Thymus (tissue), 11 donors: Measurements from ENCODE around the gene KLF13. TPM values are rescaled to one million over a fixed set of nuclear protein-coding genes. Genes with fewer than 3 reads are reported as not detected.
A peak's percentile ranks its signal among the peaks of the same experiment; 100 is the strongest.

Experiments used
- DNase-seq, 9 donors: peaks; one replicate each; pipeline ENCODE4 v3.0.0-alpha.2; 2013; ENCODE audit warnings: low spot score in 9 of 9, low read depth in 6 of 9, missing footprints in 1 of 9
- H3K27ac ChIP-seq, 2 donors: one replicate each; pipeline ENCODE4 v1.5.1; 2013; ENCODE audit warnings: control low read depth in 1 of 2, low read depth in 1 of 2, low read length in 1 of 2, mild to moderate bottlenecking in 1 of 2, moderate library complexity in 1 of 2
- H3K27me3 ChIP-seq, 2 donors: one replicate each; pipeline ENCODE4 v1.5.1; 2013; ENCODE audit warnings: low read length in 1 of 2; ENCODE audit not compliant: control insufficient read depth in 2 of 2, insufficient read depth in 1 of 2
- H3K36me3 ChIP-seq, 2 donors: one replicate each; pipeline ENCODE4 v1.5.1; 2013; ENCODE audit warnings: low read length in 1 of 2, mild to moderate bottlenecking in 1 of 2, moderate library complexity in 1 of 2; ENCODE audit not compliant: control insufficient read depth in 2 of 2, insufficient read depth in 2 of 2
- H3K4me1 ChIP-seq, 2 donors: one replicate each; pipeline ENCODE4 v1.5.1; 2013; ENCODE audit warnings: low read length in 2 of 2; ENCODE audit not compliant: control insufficient read depth in 2 of 2, insufficient read depth in 2 of 2
- H3K4me3 ChIP-seq, 2 donors: one replicate each; pipeline ENCODE4 v1.5.1; 2013; ENCODE audit warnings: low read length in 2 of 2, control low read depth in 1 of 2, mild to moderate bottlenecking in 1 of 2
- H3K9me3 ChIP-seq, 2 donors: one replicate each; pipeline ENCODE4 v1.5.1; 2013; ENCODE audit warnings: low read length in 1 of 2, mild to moderate bottlenecking in 1 of 2; ENCODE audit not compliant: control insufficient read depth in 2 of 2, insufficient read depth in 1 of 2
- WGBS: extraction: QIAGEN DNeasy Blood & Tissue Kit; methylation state at CpG from one replicate; pipeline ENCODE4 v1.1.7; 2013; 5-methylcytosine and 5-hydroxymethylcytosine counted together
- polyA plus RNA-seq: library from polyadenylated mRNA; stranded (reverse); fragments of 200-250 nt; gene quantifications from one replicate; pipeline ENCODE4 v1.2.3, GENCODE V29; 2013
- total RNA-seq: library from RNA; stranded (reverse); fragments of 120-200 nt; gene quantifications from one replicate; pipeline ENCODE4 v1.2.4, GENCODE V29; 2013
- donor health status: healthy.

KLF13 gene
- total and polyA plus RNA-seq, 2 donors: 107 to 158 TPM

DNA sequence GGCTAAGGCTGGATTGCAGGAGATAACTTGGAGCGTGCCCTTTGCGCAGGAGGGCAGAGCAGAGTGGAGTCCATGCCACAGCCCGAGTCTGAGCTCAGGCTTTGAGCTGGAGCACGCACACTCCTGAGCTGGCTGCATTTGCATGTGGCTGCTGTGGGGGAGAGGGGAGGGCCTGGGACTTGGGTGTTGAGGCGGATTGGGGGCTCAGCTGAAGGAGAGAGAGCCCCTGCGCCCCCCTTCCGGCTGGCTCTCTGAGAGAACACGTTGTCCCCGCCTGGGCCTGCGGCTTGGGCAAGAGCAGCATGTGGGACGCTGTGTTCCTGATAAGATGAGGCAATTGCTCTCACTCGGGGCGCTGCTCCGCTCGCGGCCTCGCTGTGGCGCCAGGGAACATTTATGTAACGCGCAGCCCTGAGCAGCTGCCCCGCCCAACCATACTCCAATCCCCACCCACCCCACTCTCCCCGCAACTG is 39.1 kb downstream of the KLF13 start:
- Histone ChIP-seq H3K36me3 (peaks cover 15 to 30% of the 10 kb centered on the region in 2 donors), H3K27me3 (no peaks in the 10 kb centered on the region), H3K9me3 (peaks cover 0 to 2% of the 10 kb centered on the region in 2 donors), H3K4me1 (peaks cover 71 to 90% of the 10 kb centered on the region in 2 donors), H3K27ac (peak overlapping the region; percentile 83 to 99), H3K4me3 (peak overlapping the region; percentile 32 to 57)
- WGBS: 5% methylated on average over 22 of the region's 22 CpGs
- DNase-seq: peak in 7 of 9 donors; percentile 58 to 91 (median 79)

DNA sequence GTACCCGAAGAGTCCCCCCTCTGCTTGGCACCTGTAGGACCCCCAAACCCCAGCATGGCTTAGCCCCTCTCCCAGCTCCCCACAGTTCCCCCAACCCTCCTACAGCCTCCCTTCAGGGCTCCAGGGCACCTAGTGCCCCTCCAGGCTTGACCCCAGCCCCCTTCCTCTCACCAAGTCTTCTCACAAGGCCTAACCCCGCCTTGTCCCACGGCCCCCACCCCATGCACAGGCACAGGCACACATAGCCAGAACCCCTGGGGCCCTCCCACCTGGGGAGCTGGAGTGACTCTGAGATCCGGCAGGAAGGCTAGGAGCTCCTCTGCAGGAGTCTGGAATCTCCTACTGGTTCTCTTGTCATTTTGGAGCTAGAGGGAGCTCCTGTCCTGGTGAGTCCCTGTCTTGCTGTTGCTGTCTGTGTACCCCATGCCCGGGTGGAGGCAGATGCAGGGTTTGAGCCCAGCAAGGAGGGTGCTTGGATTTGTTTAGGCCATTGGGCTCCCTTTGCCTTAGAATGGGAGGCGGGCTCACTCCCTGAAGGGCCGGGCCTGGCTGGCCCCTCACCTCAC is 39.6 kb downstream of the KLF13 start:
- Histone ChIP-seq H3K4me1 (peaks cover 72 to 90% of the 10 kb centered on the region in 2 donors), H3K4me3 (peak overlapping the region; percentile 32 to 57), H3K27me3 (no peaks in the 10 kb centered on the region), H3K36me3 (peaks cover 21 to 36% of the 10 kb centered on the region in 2 donors), H3K27ac (peak overlapping the region; percentile 83 to 99), H3K9me3 (peaks cover 0 to 2% of the 10 kb centered on the region in 2 donors)
- 63% methylated on average over 7 of the region's 7 CpGs for WGBS
- no peak for DNase-seq

DNA sequence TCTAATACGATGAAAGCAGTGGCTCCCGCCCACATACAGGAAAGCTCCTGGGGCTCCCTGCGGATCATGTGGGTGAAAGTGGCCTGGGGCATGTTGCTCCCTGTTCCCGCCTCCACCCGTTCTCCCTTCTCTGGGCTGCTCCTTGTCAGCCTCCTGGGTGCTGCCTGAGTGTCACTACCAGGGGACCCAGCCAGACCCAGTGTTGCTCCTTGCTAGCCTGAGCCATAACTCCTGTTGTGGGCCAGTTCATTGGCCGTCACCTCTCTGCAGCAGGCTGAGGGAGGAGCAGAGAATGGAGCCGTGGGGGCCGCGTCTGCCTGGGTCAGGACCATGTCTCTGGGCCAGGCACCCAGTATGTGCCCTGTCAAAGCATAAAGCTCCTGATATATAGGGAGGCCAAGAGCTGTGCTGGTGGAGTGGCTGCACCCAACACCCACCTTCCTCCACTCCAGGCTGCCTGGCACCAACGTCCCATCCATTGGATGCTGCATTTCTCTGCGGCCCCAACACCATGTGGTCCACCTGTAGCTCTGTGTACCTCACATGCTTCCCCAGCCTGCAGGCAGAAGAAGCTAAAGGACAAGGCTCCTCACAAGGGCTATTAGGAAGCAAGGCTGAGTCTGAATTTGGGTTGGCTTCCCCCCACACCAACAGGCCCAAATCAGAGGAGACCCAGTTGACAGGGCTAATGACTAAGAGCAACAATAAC is 40.5 kb downstream of the KLF13 start:
- Histone ChIP-seq H3K27ac (peak overlapping the region; percentile 83 to 99), H3K9me3 (peaks cover 0 to 2% of the 10 kb centered on the region in 2 donors), H3K36me3 (peaks cover 30 to 43% of the 10 kb centered on the region in 2 donors), H3K27me3 (no peaks in the 10 kb centered on the region), H3K4me1 (peaks cover 68 to 84% of the 10 kb centered on the region in 2 donors), H3K4me3 (peak overlapping the region in 1 of 2 donors; percentile 57)
- WGBS: 95% methylated on average over 11 of the region's 11 CpGs
- no peak for DNase-seq

DNA sequence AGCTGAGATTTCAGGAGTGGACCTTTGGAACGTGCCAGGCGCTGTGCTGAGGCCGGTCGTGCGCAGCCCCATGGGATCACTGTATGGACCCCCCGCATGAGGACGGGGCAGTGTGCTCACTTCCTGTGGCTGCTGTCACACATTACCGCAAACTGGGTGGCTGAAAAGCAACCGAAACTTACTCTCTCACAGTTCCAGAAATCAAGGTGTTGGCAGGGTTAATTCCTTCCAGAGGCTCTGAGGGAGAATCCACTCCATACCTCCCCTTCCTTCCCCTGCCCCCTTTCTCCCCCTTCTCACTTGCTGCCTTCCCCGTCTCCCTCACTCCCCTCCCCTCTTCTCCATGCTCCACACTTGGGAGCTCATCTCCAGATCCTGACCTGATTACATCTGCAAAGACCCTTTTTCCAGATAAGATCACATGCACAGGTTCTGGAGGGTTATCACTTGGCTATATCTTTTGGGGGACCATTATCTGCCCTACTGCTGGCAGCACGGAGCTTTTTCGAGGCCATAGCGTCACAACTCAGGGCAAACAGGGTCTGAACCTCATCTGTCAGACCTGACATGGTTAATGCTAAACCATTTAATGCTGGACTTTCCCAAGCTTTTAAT is 41.2 kb downstream of the KLF13 start:
- no peaks in the 10 kb centered on the region for H3K27me3 ChIP-seq
- H3K9me3 ChIP-seq: peaks cover 0 to 2% of the 10 kb centered on the region in 2 donors
- H3K27ac ChIP-seq: peak overlapping the region; percentile 83 to 99
- no peak for DNase-seq
- peaks cover 61 to 82% of the 10 kb centered on the region in 2 donors for H3K4me1 ChIP-seq
- 72% methylated on average over 13 of the region's 13 CpGs for WGBS
- peaks cover 37 to 49% of the 10 kb centered on the region in 2 donors for H3K36me3 ChIP-seq
- peak overlapping the region in 1 of 2 donors; percentile 57 for H3K4me3 ChIP-seq

DNA sequence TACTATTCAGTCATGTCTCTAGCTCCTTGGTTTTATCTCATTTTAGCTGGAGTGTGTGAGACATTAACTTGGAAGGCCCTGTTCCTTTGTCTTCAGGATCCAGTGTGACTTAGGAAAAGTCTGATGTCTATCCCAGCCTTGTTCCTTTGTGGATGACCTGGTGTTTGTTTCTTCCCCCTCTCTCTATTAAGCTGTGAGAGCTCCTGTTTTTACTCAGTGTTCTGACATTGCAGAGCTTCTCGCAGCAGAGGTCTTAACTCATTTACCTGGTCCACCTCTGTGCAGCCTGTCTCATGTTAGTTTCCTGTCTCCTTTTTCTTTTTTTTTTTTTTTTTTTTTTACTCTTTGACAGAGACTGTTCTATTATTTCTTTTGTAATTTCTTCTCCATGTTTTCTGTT is 43.1 kb downstream of the KLF13 start:
- H3K4me1 ChIP-seq: peaks cover 43 to 75% of the 10 kb centered on the region in 2 donors
- no peaks in the 10 kb centered on the region for H3K27me3 ChIP-seq
- H3K4me3 ChIP-seq: peak overlapping the region in 1 of 2 donors; percentile 9
- peak overlapping the region; percentile 2 to 85 for H3K27ac ChIP-seq
- DNase-seq: no peak
- peaks cover 49 to 62% of the 10 kb centered on the region in 2 donors for H3K36me3 ChIP-seq
- WGBS: 85% methylated on average over 1 of the region's 1 CpG
- H3K9me3 ChIP-seq: peaks cover 0 to 2% of the 10 kb centered on the region in 2 donors

DNA sequence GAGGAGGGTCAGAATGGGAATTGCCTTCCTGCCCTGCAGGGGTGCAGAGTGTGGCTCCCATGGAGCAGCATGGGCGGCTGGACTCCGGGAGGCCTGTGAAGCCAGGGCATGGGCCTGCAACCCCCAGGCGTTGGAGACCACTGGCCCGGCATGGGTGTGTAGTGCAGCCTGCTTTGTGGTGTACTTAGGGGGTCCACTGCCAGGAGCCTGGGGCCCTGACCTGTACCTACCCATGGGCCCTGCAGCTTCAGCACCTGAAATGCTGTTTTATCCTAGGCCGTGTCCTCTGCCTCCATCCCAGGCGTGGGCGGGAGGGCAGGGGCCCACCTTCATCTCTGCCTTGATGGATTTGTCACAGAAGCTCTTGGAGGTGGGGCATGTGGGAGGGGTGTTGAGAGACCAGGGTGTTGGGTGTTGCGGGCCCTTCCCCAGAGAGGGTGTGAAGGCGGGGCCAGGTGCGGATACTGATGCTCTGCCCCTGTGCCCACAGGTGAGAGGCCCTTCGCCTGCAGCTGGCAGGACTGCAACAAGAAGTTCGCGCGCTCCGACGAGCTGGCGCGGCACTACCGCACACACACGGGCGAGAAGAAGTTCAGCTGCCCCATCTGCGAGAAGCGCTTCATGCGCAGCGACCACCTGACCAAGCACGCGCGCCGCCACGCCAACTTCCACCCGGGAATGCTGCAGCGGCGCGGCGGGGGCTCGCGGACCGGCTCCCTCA is 45.0 kb downstream of the KLF13 start:
- H3K36me3 ChIP-seq: peaks cover 66 to 75% of the 10 kb centered on the region in 2 donors
- H3K27ac ChIP-seq: peak overlapping the region in 1 of 2 donors; percentile 64
- no peak overlapping the region for H3K4me3 ChIP-seq
- no peak for DNase-seq
- H3K9me3 ChIP-seq: peaks cover 0 to 2% of the 10 kb centered on the region in 2 donors
- peaks cover 31 to 69% of the 10 kb centered on the region in 2 donors for H3K4me1 ChIP-seq
- 98% methylated on average over 38 of the region's 38 CpGs for WGBS
- no peaks in the 10 kb centered on the region for H3K27me3 ChIP-seq

DNA sequence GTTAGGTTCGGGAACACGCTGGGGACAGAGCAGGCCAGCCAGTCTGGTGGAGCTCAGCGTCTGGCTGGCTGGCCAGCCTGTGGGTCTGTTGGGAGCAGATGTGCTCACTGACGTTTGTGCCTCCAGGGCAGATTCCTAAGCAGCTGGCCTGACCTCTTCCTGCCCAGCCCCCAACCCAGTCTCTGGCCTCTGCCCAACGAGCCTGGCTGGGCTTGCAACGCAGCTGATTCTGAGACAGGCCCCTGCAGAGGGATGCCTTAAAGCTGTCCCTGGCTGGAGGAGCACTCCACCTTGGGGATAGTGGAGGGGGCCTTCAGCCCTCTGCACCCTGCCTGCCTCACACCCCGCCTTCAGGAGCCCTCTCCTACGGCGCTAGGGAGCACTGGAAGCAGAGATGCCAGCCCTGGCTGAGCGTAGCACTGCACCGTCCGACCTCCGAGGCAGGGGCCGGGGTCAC is 46.0 kb downstream of the KLF13 start:
- Histone ChIP-seq H3K36me3 (peaks cover 74 to 75% of the 10 kb centered on the region in 2 donors), H3K27ac (peak overlapping the region in 1 of 2 donors; percentile 53), H3K4me1 (peaks cover 21 to 66% of the 10 kb centered on the region in 2 donors), H3K9me3 (peaks cover 0 to 2% of the 10 kb centered on the region in 2 donors), H3K27me3 (no peaks in the 10 kb centered on the region), H3K4me3 (no peak overlapping the region)
- 88% methylated on average over 14 of the region's 14 CpGs for WGBS
- DNase-seq: no peak

DNA sequence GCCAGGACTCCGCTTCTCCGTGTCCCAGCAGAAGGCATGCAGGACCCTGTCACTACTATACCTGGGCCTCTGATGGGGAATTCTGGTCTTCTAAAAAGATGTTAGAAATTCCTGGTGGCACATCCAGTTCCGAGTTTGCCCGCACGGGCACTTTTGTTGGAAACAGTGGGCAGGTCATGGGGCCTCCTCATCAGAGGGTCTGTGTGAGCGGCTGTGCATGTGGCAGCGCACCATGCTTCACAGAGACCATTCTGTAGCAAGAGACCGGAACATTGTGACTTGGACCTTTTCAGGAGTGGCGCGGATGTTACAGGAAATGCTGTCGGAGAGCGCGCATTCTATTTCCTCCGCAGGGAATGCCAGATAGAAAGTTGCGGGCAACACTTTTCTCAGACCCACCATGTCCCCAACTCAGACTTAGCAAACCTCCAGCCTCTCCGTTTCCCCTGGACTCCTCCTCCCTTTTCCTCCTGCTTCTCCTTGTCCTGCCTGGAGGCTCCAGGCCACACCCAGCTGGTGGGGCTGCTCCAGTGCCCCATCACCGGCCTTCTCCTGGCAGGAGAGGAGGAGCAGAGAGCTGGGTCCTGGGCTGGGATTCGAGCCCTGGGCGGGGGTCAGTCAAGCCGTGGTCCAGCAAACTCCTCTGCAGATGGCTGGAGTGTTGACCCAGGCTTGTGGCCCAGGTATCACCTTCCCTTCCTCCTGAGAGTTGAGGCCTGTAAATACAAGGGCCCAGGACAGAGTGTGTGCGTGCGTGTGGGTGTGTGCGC is 46.6 kb downstream of the KLF13 start:
- DNase-seq: no peak
- no peaks in the 10 kb centered on the region for H3K27me3 ChIP-seq
- H3K36me3 ChIP-seq: peaks cover 75 to 78% of the 10 kb centered on the region in 2 donors
- WGBS: 94% methylated on average over 23 of the region's 23 CpGs
- no peak overlapping the region for H3K4me3 ChIP-seq
- peaks cover 15 to 67% of the 10 kb centered on the region in 2 donors for H3K4me1 ChIP-seq
- peaks cover 0 to 2% of the 10 kb centered on the region in 2 donors for H3K9me3 ChIP-seq
- H3K27ac ChIP-seq: no peak overlapping the region
